Astrocyte (in vitro differentiated cells and primary cell): ENCODE results near the gene BLVRA.

Source experiments
- CTCF ChIP-seq: IDR thresholded peaks from 2 replicates; pipeline ENCODE4 v1.5.1; 2011; ENCODE audit warnings: low read depth, mild to moderate bottlenecking, inconsistent platforms, low read length, moderate library complexity; ENCODE audit not compliant: insufficient read depth
- EZH2 ChIP-seq: IDR thresholded peaks from 2 replicates; pipeline ENCODE4 v1.6.1; 2012; ENCODE audit warnings: mild to moderate bottlenecking, low read length, inconsistent platforms; ENCODE audit not compliant: insufficient read depth

GRCh38 chr7:43769281-43769680, 10.8 kb downstream of the BLVRA start:
- TF ChIP-seq CTCF (no peak), EZH2 (no peak)
